Endothelial cell of umbilical vein (primary cell): ENCODE results near the gene EEF1AKMT2. TPM values are rescaled to one million over a fixed set of nuclear protein-coding genes. Genes with fewer than 3 reads are reported as not detected.
A peak's percentile ranks its signal among the peaks of the same experiment; 100 is the strongest.

Experiments used
- BruUV-seq: library from RNA; stranded (reverse); fragments of 400-500 nt; replicated peaks from 2 replicates; lab custom pipeline; 2021; lab: Mats Ljungman, UMichigan
- CTCF ChIA-PET: fragments of 300-600, 350-600 bp; sonication (Branson Sonifier 250); formaldehyde crosslinking; loops from one replicate; lab custom pipeline; 2021; ENCODE audit warnings: antibody characterized with exemption, inconsistent platforms; lab: Charles Lee
- POLR2A ChIA-PET: fragments of 300-600, 350-600 bp; sonication (Branson Sonifier 250); formaldehyde crosslinking; loops from one replicate; lab custom pipeline; 2021; ENCODE audit warnings: antibody characterized with exemption, inconsistent platforms; lab: Charles Lee
- DNase-seq: peaks from one replicate; pipeline ENCODE4 v3.0.0-alpha.2; 2011; ENCODE audit warnings: low read depth, low spot score
- FAIRE-seq: peaks from 2 replicates; lab custom pipeline; 2011; peaks lifted over from hg19 to GRCh38; lab: Jason Lieb, UNC
- H2AFZ ChIP-seq: 2 replicates; pipeline ENCODE4 v1.6.0; 2012; ENCODE audit warnings: low read depth, low read length, control low read depth, inconsistent platforms
- H3K27ac ChIP-seq: 2 replicates; pipeline ENCODE4 v1.5.1; 2011; ENCODE audit warnings: low read depth, mild to moderate bottlenecking, control low read depth, low read length, moderate library complexity; ENCODE audit not compliant: insufficient read depth
- H3K27me3 ChIP-seq, 2 experiments: 2 replicates each; pipeline versions ENCODE4 v1.6.0 to v1.6.1; 2011; ENCODE audit warnings: low read length in 2 of 2, mixed read lengths in 1 of 2; ENCODE audit not compliant: control insufficient read depth in 2 of 2, insufficient read depth in 2 of 2
- H3K36me3 ChIP-seq, 2 experiments: 2 replicates in 1 of 2; 3 replicates in 1 of 2; pipeline ENCODE4 v1.5.1; 2011; ENCODE audit warnings: low read length in 2 of 2, mild to moderate bottlenecking in 1 of 2, moderate library complexity in 1 of 2; ENCODE audit not compliant: control insufficient read depth in 2 of 2, insufficient read depth in 2 of 2; ENCODE audit errors: extremely low read depth in 1 of 2
- H3K4me1 ChIP-seq: 3 replicates; pipeline ENCODE4 v1.5.1; 2011; ENCODE audit warnings: mild to moderate bottlenecking, low read length; ENCODE audit not compliant: control insufficient read depth, insufficient read depth; ENCODE audit errors: extremely low read depth
- H3K4me2 ChIP-seq: 2 replicates; pipeline ENCODE4 v1.6.1; 2011; ENCODE audit warnings: low read length, control low read depth, mixed read lengths; ENCODE audit not compliant: insufficient read depth
- H3K4me3 ChIP-seq, 3 experiments: fragments of 200-600 bp in 1 of 3; sonication (generic), shearing (Covaris generic) in 1 of 3; replicated peaks in 1 of 3; 2 replicates each; pipeline ENCODE4 v1.5.1; 2011 to 2016; ENCODE audit warnings: control low read depth in 3 of 3, low read length in 3 of 3, mild to moderate bottlenecking in 2 of 3, inconsistent platforms in 1 of 3, low read depth in 1 of 3, moderate library complexity in 1 of 3; ENCODE audit not compliant: insufficient read depth in 1 of 3
- H3K79me2 ChIP-seq: 2 replicates; pipeline ENCODE4 v1.6.0; 2012; ENCODE audit warnings: low read length, inconsistent platforms; ENCODE audit not compliant: control insufficient read depth, insufficient read depth
- H3K9ac ChIP-seq: replicated peaks from 2 replicates; pipeline ENCODE3; 2011; ENCODE audit warnings: low read length, control low read depth; ENCODE audit not compliant: insufficient read depth; ENCODE audit errors: extremely low read depth
- H3K9me1 ChIP-seq: replicated peaks from 3 replicates; pipeline ENCODE4 v1.6.0; 2011; ENCODE audit warnings: mild to moderate bottlenecking, low read length; ENCODE audit not compliant: control insufficient read depth, insufficient read depth; ENCODE audit errors: extremely low read depth
- H3K9me3 ChIP-seq: replicated peaks from 2 replicates; pipeline ENCODE4 v1.5.1; 2012; ENCODE audit warnings: low read length, inconsistent platforms; ENCODE audit not compliant: control insufficient read depth, insufficient read depth
- H4K20me1 ChIP-seq: replicated peaks from 2 replicates; pipeline ENCODE3; 2011; ENCODE audit warnings: mild to moderate bottlenecking, low read length; ENCODE audit not compliant: control insufficient read depth, insufficient read depth; ENCODE audit errors: extremely low read depth
- CTCF ChIP-seq, 2 donors: IDR thresholded peaks; 1 replicate in 1 of 2; 2 replicates in 1 of 2; pipeline ENCODE4 v1.5.1; 2011; ENCODE audit warnings: low read length in 2 of 2, mild to moderate bottlenecking in 2 of 2, moderate library complexity in 2 of 2, control low read depth in 1 of 2, inconsistent platforms in 1 of 2, low read depth in 1 of 2; ENCODE audit not compliant: insufficient read depth in 1 of 2; ENCODE audit errors: extremely low read depth in 1 of 2
- EZH2 ChIP-seq: IDR thresholded peaks from 2 replicates; pipeline ENCODE4 v1.6.1; 2012; ENCODE audit warnings: borderline replicate concordance, low read depth, mild to moderate bottlenecking, moderate library complexity, low read length, inconsistent platforms; ENCODE audit not compliant: severe bottlenecking
- FOS ChIP-seq: IDR thresholded peaks from 2 replicates; pipeline ENCODE4 v1.6.1; 2011; ENCODE audit warnings: mild to moderate bottlenecking, low read length, moderate library complexity, borderline replicate concordance; ENCODE audit not compliant: insufficient read depth
- GATA2 ChIP-seq: IDR thresholded peaks from 2 replicates; pipeline ENCODE4 v1.7.0; 2011; ENCODE audit warnings: low read depth, mild to moderate bottlenecking, moderate library complexity, mixed read lengths, low read length; ENCODE audit not compliant: insufficient read length, insufficient read depth
- JUN ChIP-seq: IDR thresholded peaks from 2 replicates; pipeline ENCODE4 v1.6.1; 2011; ENCODE audit warnings: borderline replicate concordance, low read depth; ENCODE audit not compliant: insufficient read length, insufficient read depth
- MAX ChIP-seq: IDR thresholded peaks from 2 replicates; pipeline ENCODE4 v1.6.1; 2011; ENCODE audit not compliant: insufficient read depth, insufficient read length
- MYC ChIP-seq: IDR thresholded peaks from one replicate; pipeline ENCODE4 v1.6.1; 2011; ENCODE audit warnings: mild to moderate bottlenecking, low read depth, low read length
- POLR2A ChIP-seq: IDR thresholded peaks from 2 replicates; pipeline ENCODE4 v1.6.1; 2012; ENCODE audit warnings: low read depth, mild to moderate bottlenecking, control low read depth, low read length
- POLR2AphosphoS5 ChIP-seq: IDR thresholded peaks from 2 replicates; pipeline ENCODE4 v1.6.1; 2012; ENCODE audit warnings: low read depth, mild to moderate bottlenecking, control low read depth, low read length, moderate library complexity; ENCODE audit not compliant: insufficient read depth
- dilution Hi-C: fragments of 300-500 bp; cut with MboI; formaldehyde crosslinking; loops from one replicate; pipeline ENCODE4 v1.15.0; 2019; ENCODE audit warnings: low sequenced_read_pairs; ENCODE audit not compliant: extremely low pct_ligation_motif_present
- intact Hi-C: fragments of 100-400 bp; cut with micrococcal nuclease; formaldehyde crosslinking; loops from one replicate; pipeline ENCODE4 v1.10.0; 2022
- polyA plus RNA-seq, 4 experiments: library from polyadenylated mRNA; depleted of rRNA in 3 of 4; stranded (reverse) in 3 of 4; unstranded in 1 of 4; fragments of >200 nt; gene quantifications; 2 replicates each; pipeline versions ENCODE4 v1.2.1 to v1.2.3, GENCODE V29; 2011 to 2012; ENCODE audit warnings: missing spikeins in 1 of 4
- total RNA-seq: library from RNA; stranded (reverse); gene quantifications from 2 replicates; pipeline ENCODE4 v1.2.3, GENCODE V29; 2021

EEF1AKMT2 gene
- total and polyA plus RNA-seq, 2 donors (not counting 3 experiments of a cell fraction or from before 2014, with no cell fraction given), result 8.5 to 21.3 TPM

- CTCF ChIA-PET, result interaction anchor here (1.1 to 3.2 kb wide), 6 partner anchors 12 to 66 kb away, joined by 3 to 25 read pairs (median 4); partner anchors contain the start of gene FAM53B
- Histone ChIP-seq H3K9me1 (no peaks in the 10 kb centered on the region), H3K9me3 (no peaks in the 10 kb centered on the region), H3K4me2 (no peak overlapping the region), H2AFZ (no peak overlapping the region), H3K79me2 (peaks cover 6% of the 10 kb centered on the region), H4K20me1 (no peaks in the 10 kb centered on the region), H3K9ac (no peak overlapping the region), H3K36me3 (no peaks in the 10 kb centered on the region), H3K27me3 (no peaks in the 10 kb centered on the region), H3K4me3 (no peak overlapping the region), H3K27ac (no peak overlapping the region), H3K4me1 (peaks cover 10% of the 10 kb centered on the region)
- no TSS peak for BruUV-seq
- dilution Hi-C loops, result no loop called here
- POLR2A ChIA-PET, result interaction anchor here (1.3 kb wide), 1 partner anchor 65 kb away, joined by 3 read pairs; no protein-coding TSS in a partner anchor
- DNase-seq, result no peak
- intact Hi-C loops, result no loop called here
- FAIRE-seq, result peak; percentile 63
- no peak for TF ChIP-seq JUN
- TF ChIP-seq FOS, result no peak
- no peak for TF ChIP-seq MYC
- no peak for TF ChIP-seq CTCF (IDR thresholded peaks at IDR 0.05; ENCODE audit: extremely low read depth in 1 of 2, insufficient read depth in 1 of 2, low read depth in 1 of 2, low read length in 2 of 2)
- TF ChIP-seq GATA2, result no peak
- TF ChIP-seq POLR2A, result no peak
- no peak for TF ChIP-seq EZH2
- TF ChIP-seq MAX, result no peak
- TF ChIP-seq POLR2AphosphoS5, result no peak
These were observed 77.9 kb downstream of the EEF1AKMT2 start for GRCh38 chr10:124713679-124714255.
